A673 (cell line): ENCODE results near the gene CTCF. TPM values are rescaled to one million over a fixed set of nuclear protein-coding genes. Genes with fewer than 3 reads are reported as not detected.
A peak's percentile ranks its signal among the peaks of the same experiment; 100 is the strongest.

Experiments used
- BruUV-seq: library from RNA; stranded (reverse); fragments of 400-500 nt; replicated peaks from 2 replicates; lab custom pipeline; 2021; lab: Mats Ljungman, UMichigan
- CTCF ChIA-PET: fragments of 300-600 bp; sonication (Branson Sonifier 250); formaldehyde crosslinking; loops from one replicate; lab custom pipeline; 2022; ENCODE audit warnings: antibody characterized with exemption; lab: Charles Lee
- POLR2A ChIA-PET: fragments of 300-600 bp; sonication (Branson Sonifier 250); formaldehyde crosslinking; loops from one replicate; lab custom pipeline; 2022; ENCODE audit warnings: antibody characterized with exemption; ENCODE audit not compliant: low non-redundant PET; lab: Charles Lee
- DNase-seq: peaks from one replicate; pipeline ENCODE4 v3.0.0-alpha.2; 2015; ENCODE audit warnings: low spot score
- H3K27ac ChIP-seq: fragments of 200-600 bp; sonication (generic); 2 replicates; pipeline ENCODE4 v1.5.1; 2016; ENCODE audit warnings: mixed run types, low read depth, mild to moderate bottlenecking, mixed read lengths, antibody characterized with exemption, low read length; ENCODE audit not compliant: poor library complexity, severe bottlenecking
- H3K27me3 ChIP-seq: fragments of 200-600 bp; sonication (generic); replicated peaks from 2 replicates; pipeline ENCODE4 v1.6.1; 2017; ENCODE audit warnings: mixed run types, low read depth, mild to moderate bottlenecking, mixed read lengths, antibody characterized with exemption, low read length; ENCODE audit not compliant: insufficient read depth, poor library complexity
- H3K36me3 ChIP-seq: fragments of 200-600 bp; sonication (generic); 2 replicates; pipeline ENCODE4 v1.6.1; 2016; ENCODE audit warnings: mixed run types, mild to moderate bottlenecking, mixed read lengths, antibody characterized with exemption, low read length; ENCODE audit not compliant: insufficient read depth, poor library complexity, severe bottlenecking
- H3K4me1 ChIP-seq: fragments of 200-600 bp; sonication (generic); 2 replicates; pipeline ENCODE4 v1.6.1; 2017; ENCODE audit warnings: mixed run types, mild to moderate bottlenecking, mixed read lengths, antibody characterized with exemption, low read length; ENCODE audit not compliant: insufficient read depth, poor library complexity, severe bottlenecking
- H3K4me3 ChIP-seq: fragments of 200-600 bp; sonication (generic); 2 replicates; pipeline ENCODE4 v1.5.1; 2016; ENCODE audit warnings: low read depth, mixed run types, mild to moderate bottlenecking, mixed read lengths, low read length; ENCODE audit not compliant: poor library complexity, severe bottlenecking
- H3K9me3 ChIP-seq: fragments of 200-600 bp; sonication (generic); 2 replicates; pipeline ENCODE4 v1.6.1; 2016; ENCODE audit warnings: mixed run types, low read depth, mild to moderate bottlenecking, mixed read lengths, antibody characterized with exemption, low read length; ENCODE audit not compliant: poor library complexity, severe bottlenecking
- CTCF ChIP-seq: fragments of 300-800, 200-600 bp; sonication (generic); conservative IDR thresholded peaks from 2 replicates; pipeline ENCODE4 v1.5.1; 2017; ENCODE audit warnings: low read depth, mild to moderate bottlenecking, antibody characterized with exemption, low read length, moderate library complexity, mixed read lengths
- EZH2 ChIP-seq: fragments of 200-600 bp; sonication (generic); IDR thresholded peaks from 2 replicates; pipeline ENCODE4 v1.6.1; 2017; ENCODE audit warnings: borderline replicate concordance, low read depth, mild to moderate bottlenecking, mixed read lengths, antibody characterized with exemption, low read length; ENCODE audit not compliant: poor library complexity, severe bottlenecking
- intact Hi-C: fragments of 100-400 bp; cut with micrococcal nuclease; formaldehyde crosslinking; loops from one replicate; pipeline ENCODE4 v1.10.0; 2022; ENCODE audit not compliant: unreplicated experiment
- total RNA-seq: library from RNA; stranded (reverse); gene quantifications from 2 replicates; pipeline ENCODE4 v1.2.3, GENCODE V29; 2021

The CTCF gene
- total RNA-seq, 1 experiment from 2014 or later, result 74.7 TPM

DNA sequence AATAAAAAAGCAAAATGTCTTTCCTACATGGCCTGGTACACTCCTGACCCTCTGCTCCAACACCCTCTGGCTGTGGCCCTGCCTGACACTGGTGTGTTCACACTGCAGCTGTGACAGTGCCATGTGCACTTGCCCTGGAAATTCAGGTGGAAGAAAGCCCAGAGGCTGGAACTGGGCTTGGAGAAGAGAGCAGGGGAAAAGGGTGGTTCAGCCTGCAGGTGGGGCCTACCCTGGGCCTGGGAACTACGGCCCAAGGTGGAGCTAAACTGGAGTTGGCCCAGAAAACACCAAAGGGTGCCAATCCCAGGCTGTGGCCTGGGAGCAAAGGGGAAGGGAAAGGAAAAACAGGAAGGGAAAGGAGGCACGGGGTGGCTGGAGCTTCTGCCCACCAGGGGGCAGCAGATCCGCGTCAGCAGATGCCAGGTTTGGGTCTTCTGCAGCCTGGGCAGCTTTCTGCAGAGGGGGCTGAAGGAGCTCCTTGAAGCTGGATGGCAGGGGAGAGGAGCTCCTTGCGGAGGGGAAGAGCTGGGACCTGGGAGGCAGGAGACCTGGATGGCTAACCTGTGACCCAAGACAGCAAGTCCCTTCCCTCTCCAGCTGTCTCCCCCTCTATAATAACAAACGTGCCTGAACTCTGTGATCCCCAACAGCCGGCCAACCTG, 15.4 kb upstream of the CTCF start:
- no peaks in the 10 kb centered on the region for H3K27me3 ChIP-seq
- peaks cover 5% of the 10 kb centered on the region for H3K36me3 ChIP-seq
- intact Hi-C loops, result loop anchor here (1.0 kb wide), 1 partner anchor 97 kb away; no protein-coding TSS in a partner anchor
- CTCF ChIA-PET, result interaction anchor here (0.5 to 1.7 kb wide), 9 partner anchors 9 to 122 kb away, joined by 4 to 19 read pairs (median 7); partner anchors contain the start of genes CARMIL2 and CTCF
- POLR2A ChIA-PET, result no interaction called here
- no peaks in the 10 kb centered on the region for H3K4me1 ChIP-seq
- DNase-seq, result peak; percentile 84
- TF ChIP-seq CTCF, result peak; percentile 98
- no peak for TF ChIP-seq EZH2
- H3K9me3 ChIP-seq, result no peaks in the 10 kb centered on the region
- H3K4me3 ChIP-seq, result no peak overlapping the region
- H3K27ac ChIP-seq, result peak overlapping the region; percentile 47
- BruUV-seq, result no TSS peak

- Histone ChIP-seq H3K27ac (no peak overlapping the region), H3K9me3 (no peaks in the 10 kb centered on the region), H3K4me1 (no peaks in the 10 kb centered on the region), H3K27me3 (no peaks in the 10 kb centered on the region), H3K36me3 (peaks cover 5% of the 10 kb centered on the region), H3K4me3 (no peak overlapping the region)
- POLR2A ChIA-PET, result no interaction called here
- no peak for DNase-seq
- no TSS peak for BruUV-seq
- intact Hi-C loops, result loop anchor here (1.0 kb wide), 1 partner anchor 97 kb away; no protein-coding TSS in a partner anchor
- CTCF ChIA-PET, result interaction anchor here (0.5 to 1.7 kb wide), 8 partner anchors 8 to 121 kb away, joined by 4 to 19 read pairs (median 6); partner anchors contain the start of genes CARMIL2 and CTCF
- TF ChIP-seq CTCF, result no peak
- no peak for TF ChIP-seq EZH2
These were observed 14.7 kb upstream of the CTCF start for GRCh38 chr16:67547423-67548264.

DNA sequence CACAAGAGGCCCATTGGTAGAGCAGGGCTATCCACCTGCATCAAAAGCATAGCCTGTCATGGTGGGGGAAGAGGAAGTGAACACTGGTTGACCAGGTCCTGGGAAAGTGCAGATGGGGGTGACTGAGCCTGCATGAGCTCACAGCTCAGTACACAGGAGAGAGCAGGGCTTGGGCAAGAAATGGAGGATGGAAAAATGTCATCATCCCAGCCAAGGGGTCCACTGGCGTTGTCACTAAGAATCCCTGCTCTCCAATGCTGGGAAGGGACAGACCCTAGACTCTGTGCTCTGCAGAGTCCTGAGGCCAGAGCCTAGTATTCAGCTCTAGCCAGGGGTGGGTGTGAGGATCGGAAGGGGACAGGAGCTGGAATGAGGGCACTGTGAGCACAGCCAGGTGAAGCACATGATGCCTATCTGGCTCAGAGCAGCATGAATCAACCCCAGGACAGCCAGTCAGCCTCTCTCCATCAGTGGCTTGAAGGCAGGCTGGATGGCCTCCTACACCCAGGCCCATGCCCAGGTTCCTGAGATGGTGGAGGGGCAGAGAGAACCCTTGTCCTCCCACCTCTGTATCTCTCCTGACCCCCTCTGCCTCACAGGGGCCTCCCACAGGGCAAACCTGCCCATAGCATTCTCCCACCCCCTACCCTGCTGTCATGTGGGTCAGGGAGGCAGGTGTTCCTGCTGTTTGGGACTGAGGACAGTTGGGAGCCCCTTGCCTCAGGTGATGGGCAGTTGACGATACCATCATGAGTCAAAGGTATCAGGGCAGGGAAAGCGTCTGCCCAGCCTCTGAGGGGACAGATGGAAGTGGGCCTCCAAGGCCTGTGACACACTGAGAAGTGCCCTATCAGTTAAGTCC, 13.8 kb upstream of the CTCF start:
- TF ChIP-seq CTCF, result no peak
- TF ChIP-seq EZH2, result no peak
- POLR2A ChIA-PET, result no interaction called here
- Histone ChIP-seq H3K36me3 (peaks cover 5% of the 10 kb centered on the region), H3K9me3 (no peaks in the 10 kb centered on the region), H3K27me3 (no peaks in the 10 kb centered on the region), H3K27ac (no peak overlapping the region), H3K4me1 (no peaks in the 10 kb centered on the region), H3K4me3 (no peak overlapping the region)
- CTCF ChIA-PET, result no interaction called here
- intact Hi-C loops, result no loop called here
- DNase-seq, result no peak
- BruUV-seq, result no TSS peak
